GM18907 (cell line): Measurements from ENCODE around the gene ZEB2.
A peak's percentile ranks its signal among the peaks of the same experiment; 100 is the strongest.

Source experiments
- ATAC-seq: cut with Tn5 transposase; IDR thresholded peaks from one replicate; pipeline ENCODE4 v1.9.1; 2021; ENCODE audit warnings: mild to moderate bottlenecking, moderate library complexity; ENCODE audit not compliant: unreplicated experiment

The ZEB2 gene

DNA sequence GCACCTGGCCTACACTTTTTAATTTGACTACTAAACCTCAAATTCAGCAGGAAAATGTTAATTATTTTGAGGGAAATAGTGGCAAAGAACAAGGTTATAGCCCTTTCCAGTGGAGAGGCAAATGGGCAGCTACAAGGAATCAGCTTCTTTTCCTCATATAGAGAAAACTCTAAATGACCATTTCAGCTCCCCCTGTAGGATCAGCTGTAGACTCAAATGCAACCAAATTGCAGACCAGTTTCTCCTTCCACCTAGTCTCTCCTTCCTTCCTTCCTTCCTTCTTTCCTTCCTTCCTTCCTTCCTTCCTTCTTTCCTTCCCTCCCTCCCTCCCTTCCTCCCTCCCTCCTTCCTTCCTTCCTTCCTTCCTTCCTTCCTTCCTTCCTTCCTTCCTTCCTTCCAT, 158.2 kb downstream of the ZEB2 start:
- no peak for ATAC-seq

DNA sequence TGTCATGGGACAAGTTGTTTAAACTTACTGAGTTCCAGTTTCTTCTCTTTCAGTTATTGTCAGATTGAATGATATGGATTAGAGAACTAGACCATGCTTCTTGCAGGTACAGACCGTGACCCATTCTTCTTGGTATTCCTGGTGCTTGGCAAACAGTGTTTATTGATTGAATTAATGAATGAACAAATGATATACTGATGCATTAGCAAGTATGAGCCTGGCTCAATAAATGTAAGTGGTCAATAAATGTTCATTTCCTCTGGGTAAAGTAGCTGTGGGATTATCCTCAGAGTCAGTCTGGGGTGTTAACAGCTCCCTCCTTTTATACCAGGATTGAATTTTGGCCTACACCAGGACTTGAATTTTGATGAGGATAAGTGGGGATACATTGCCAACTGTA, 160.2 kb downstream of the ZEB2 start:
- ATAC-seq: no peak

DNA sequence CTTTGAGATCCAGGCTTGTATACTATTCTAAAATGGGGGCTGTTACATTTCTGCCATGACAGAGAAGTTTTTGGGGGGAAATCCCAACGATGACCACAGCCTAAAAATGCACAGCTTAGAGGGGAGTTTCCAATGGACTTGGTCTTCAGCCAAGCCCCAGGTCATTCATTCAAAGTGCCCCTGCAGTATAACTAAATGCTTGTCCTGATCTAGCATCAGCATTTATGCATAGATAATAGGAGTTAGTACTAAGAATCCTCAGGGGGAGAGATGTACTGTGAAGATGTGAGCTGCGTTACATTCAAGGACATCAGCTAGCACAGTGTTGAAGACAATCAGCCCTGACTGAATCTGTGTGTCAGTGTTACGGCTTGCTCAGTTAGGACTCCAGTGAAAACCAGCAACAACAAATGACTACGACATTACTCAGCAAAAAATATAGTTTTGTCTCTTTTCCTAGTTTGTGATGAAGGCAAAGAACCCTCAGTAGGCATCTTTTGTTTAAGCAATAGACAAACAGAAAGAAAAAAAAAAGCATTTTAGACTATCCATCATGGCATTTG, 160.9 kb downstream of the ZEB2 start:
- ATAC-seq: peak; percentile 78

DNA sequence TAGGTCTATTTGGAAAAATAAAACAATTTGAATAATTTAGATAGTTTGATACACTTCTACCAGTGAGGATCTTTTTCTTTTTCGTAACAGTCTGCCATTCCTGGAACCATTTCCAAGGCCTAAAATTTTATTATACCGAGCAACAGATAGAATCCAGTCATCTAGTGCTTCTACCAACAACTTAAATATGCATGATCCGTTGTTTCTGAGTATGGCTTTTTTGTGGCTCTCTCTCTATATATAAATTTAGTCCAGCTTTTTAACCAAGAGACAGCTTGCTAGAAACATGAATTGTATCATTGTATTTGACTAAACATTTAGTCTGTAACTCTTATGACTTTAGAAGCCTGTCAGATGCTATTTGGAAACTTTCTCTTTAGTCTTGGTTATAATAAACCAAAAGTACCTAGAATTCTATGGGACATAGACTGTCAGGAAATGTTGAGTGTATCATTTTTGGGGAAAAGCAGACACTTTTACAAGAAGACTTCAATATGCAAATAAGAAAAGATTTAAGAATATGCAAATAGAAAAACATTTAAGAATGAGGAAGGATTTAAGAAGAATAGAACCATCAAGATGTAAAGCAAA, 161.4 kb downstream of the ZEB2 start:
- ATAC-seq: peak; percentile 17

DNA sequence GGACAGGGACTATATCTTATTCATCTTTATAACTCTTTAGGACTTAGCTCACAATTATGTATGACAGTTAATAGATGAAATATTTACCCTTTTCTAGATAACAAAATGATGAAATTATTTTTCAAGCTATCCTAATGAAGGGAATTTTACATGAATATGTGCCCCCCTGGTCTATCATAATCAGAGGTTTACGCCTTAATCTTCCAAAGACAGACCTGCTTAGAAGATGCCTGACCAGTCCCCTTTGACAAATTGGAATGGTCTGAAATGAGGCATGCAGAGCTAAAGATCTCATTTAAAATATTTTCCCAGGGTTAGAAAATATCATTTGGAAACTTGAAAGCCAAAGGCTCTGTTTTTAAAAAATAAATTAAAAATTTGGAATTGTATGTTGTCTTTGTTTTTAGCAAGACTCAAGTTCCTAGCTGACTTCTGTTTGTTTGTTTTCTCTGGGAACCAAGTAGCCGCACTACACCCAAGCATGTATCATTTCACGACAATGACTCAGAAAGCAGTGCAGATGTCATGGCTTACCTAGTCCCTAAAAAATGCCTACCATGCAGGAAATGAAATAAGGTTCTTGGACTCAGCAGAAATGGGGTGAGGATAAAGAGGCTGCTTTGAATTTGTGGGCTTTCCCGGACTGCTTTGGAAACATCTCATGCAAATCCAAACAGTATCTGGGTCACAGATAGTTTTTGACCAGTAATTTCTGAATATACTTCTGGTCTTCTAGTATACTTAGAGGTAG, 162.1 kb downstream of the ZEB2 start:
- ATAC-seq: peak; percentile 82

DNA sequence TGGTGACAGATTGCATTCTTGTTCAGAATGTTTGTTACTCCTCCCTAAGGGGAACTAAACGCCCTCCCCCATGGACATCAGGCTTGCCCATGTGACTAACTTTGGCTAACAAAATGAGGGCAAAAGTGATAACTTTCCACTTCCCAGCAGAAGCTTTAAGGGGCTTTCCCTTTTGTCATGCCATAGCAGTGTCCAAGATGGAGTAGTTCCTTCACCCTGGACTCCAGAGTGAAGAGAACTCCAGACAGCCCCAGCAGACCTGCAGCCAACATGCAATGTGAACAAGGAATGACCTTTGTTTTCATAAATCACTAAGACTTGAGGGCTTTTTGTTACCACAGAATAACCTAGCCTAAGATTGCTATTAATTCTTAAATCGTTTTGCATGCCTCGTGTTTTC, 163.5 kb downstream of the ZEB2 start:
- no peak for ATAC-seq

DNA sequence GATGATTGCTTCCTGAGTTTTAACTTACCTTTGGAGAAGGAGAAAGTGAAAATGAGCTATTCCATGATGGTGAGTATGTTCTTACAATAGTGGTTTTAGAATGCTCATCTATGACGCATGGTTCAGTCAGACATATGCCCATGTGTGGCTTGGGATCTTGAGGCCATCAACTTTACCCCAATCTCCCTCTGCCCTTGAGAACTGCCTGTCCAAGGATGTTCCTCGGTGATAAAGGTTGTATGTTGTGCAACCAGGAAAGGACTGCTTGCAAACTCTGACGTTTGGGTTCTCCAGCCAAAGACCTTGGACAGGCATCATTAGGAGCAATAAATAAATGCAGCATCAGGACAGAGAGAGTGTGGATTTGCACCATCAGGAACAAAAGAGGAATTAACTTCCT, 165.0 kb downstream of the ZEB2 start:
- ATAC-seq: no peak

DNA sequence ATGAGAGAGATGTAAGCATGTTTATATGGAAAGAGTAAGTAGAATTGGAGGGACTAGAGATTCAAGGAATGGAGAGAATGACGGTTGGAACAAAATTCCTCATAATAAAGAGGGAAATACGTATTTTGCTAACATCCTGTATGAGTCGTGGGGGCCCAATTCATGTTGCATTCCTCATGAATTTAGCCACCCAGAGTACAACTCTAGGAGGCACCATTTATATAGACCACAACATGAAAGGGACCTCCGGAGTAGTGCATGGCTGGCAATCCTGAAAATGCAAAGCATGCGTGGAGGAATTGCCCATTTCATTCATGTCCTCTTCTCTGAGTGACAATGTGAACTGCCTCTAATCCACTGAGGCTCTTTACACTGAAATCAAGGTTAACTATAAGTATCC, 168.2 kb downstream of the ZEB2 start:
- no peak for ATAC-seq

DNA sequence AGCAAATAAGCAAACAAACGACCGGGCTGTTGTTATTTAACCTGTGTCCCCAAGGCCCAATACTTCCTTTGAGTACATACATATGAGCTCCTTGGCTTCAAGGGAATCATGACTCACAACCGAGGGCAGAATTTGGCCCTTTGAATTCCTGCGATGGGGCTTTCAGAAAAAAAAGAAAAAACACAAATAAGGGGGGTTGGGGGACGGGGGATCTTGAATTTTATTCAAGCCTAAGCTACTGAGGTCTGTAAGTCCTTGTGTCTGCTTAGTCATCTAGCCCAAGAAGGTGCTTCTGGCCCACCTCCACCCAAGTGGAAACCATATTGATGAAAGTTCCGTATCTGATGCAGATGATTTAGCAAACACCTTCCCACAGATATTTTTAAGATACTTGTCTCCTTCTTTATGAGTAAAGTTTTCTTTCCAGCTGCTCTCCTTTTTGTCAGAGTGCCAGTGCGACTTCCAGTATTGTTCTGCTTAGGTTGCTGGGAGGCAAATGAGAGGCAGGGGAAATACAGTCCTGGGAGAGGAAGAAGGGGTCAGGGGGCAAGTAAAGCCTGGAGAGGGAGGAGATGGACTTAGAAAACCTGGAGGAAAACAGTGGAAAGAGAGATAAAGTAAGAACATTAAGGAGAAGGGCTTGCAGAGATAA, 169.6 kb downstream of the ZEB2 start:
- ATAC-seq: no peak

DNA sequence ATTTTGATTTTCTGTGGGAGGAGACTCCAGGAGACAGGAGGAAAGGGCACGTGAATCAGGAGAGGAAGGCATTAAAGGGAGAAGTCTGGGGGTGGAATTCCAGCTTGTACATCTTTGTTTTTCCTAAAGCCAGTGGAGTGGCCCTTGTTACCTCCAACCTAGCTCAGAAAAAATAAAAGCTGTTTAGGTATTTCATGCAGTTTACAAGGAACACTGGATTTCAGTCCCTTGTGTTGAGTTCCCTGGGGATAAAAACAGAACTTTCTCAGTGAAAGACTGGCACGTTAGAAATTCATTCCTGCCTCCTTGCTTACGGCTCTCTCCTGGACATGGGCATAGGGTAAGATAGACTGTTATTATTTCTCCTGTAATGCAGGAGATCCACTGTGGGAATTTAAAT, 170.2 kb downstream of the ZEB2 start:
- no peak for ATAC-seq

DNA sequence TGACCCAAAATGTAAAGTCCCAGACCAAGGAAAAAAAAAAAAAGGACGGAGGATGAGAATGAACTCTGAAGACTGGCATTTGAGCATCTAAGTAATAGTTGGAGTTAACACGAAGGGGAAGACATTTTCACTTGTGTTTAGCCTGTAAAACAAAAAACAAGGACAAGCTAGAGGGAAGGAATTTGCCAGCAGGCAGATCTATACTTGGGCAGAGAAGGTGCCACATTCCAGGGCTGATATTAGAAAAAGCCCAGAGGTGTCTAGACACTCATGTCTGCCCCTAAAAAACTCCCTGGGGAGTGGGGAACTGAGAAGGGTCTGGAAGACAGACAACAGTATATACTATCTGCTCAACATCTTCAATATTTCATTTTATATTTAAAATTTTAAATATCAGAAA, 171.1 kb downstream of the ZEB2 start:
- ATAC-seq: no peak

DNA sequence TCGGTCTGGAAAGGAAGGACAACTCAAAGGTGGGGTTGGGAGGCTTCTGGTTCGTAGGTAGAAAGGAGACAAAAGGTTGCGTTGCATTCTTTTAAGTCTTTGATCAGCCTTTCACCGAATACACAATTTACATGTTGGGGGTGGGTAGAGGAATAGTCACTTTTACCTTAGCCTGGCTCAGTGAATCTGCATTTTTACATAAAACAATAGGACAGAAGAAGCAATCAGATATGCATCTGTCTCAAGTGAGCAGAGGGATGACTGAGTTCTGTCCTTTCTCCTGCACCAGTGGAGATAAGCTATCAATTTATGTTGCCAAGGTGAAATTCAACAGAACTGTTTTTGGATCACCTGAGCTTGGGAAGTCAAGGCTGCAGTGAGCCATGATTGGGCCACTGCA, 173.7 kb downstream of the ZEB2 start:
- no peak for ATAC-seq

DNA sequence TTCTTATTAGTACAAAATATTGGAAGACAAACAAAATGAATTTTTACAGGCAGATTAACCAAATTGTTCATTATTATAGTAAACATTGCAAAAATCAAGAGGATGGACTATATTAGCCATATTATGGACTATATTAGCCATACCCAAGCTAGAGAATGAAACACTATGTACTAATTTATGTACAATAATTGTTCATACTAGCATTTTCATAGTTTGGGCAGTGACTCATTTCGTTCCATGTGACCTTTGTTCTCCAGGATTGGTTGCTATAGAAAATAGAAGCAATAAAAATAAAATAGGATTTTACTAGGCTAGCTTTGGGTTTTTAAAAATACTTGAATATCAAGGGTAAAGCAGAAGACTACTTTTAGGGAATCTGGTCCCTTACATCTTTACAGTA, 176.8 kb downstream of the ZEB2 start:
- no peak for ATAC-seq

DNA sequence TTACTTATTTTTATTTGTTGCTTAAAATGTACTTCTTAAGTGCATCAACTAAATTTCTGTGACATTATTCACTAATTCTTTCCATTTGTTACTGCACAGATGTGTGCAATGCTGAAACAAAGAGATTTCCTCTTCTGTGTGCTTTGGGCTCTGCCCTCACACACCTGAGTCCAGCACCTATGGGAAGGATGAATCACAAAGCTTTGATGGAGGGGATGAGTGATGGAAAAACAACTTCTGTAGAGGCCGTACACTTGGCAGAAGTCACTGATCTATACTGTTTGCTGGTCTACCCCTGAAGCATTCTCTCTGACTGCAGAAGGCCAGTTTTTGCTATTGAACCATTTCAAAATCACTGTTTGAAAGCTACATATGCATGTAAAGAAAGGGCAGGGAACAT, 178.4 kb downstream of the ZEB2 start:
- no peak for ATAC-seq

DNA sequence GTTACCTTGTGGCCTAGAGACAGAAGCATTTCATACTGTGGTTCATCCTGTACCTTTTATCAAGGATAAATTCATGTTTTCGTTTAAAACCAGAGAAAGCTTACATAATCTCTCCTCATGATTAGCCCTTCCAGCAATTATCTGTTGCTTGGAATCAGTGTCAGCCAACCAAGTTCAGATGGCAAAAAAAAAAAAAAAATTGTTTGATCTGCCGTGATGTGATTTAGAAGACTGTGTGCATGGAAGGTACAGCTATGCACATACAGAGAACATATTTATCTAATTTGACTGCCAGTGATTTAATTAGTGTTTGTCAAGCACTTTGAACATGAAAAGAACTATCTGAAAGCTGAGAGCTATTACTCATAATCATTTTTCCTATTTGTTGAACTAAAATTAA, 180.9 kb downstream of the ZEB2 start:
- no peak for ATAC-seq

DNA sequence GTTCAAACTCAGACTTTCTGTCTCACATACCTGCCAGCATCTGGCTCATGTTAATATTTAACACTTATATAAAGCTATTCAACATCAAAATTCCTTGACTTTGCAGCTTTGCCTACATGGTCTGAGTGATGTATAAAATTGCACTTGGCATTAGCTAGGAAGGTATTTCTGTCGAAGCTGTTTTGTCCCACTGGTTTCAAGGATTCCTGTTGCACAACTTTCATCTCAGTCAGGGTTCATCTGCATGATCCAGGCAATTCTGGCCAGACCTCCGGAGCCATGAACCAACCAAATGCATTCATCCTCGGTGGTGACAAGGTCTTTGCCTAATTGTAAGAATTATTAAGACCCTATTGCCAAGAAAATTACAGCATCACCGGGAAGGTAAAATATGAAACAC, 185.4 kb downstream of the ZEB2 start:
- no peak for ATAC-seq
